Loucy (cell line): ENCODE data around the gene IL10RA.

Experiments
- CTCF ChIP-seq: fragments of 200-600 bp; sonication (generic); conservative IDR thresholded peaks from 2 replicates; pipeline ENCODE4 v1.5.1; 2014; ENCODE audit warnings: mild to moderate bottlenecking, antibody characterized with exemption, low read length
- EZH2phosphoT487 ChIP-seq: fragments of 200-600 bp; IDR thresholded peaks from 2 replicates; pipeline ENCODE4 v1.6.1; 2018; ENCODE audit warnings: antibody characterized with exemption, mild to moderate bottlenecking, moderate library complexity, borderline replicate concordance

- TF ChIP-seq CTCF (no peak), EZH2phosphoT487 (no peak)
These were observed 14.6 kb downstream of the IL10RA start for GRCh38 chr11:118000850-118001228.
